ENCODE measurements around the gene ZFYVE16.
"Not testable (repeated sequence)": the region's sequence is repeated elsewhere in the genome, so short reads cannot be mapped to it uniquely, and the experiment has no call there.

The ZFYVE16 gene

DNA sequence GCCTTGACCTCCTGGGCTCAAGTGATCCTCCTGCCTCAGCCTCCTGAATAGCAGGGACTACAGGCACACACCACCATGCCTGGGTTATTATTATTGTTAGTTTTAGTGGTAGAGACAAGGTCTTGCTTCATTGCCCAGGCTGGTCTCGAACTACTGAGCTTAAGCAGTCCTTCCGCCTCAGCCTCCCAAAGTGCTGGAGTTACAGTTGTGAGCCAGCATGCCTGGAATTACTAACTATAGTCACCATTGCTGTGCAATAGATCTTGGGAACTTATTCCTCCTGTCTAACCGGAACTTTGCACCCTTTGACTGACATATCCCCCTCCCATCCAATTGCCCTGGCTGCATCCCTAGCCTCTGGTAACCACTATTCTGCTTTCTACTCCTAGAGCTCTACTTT is 83.4 kb downstream of the ZFYVE16 start:
- TF ChIP-seq Cebpa-rat (IDR thresholded peaks at IDR 0.05) = no peak
- H3K9ac ChIP-seq = no peak overlapping the region
- peaks cover 6 to 17% (median 10%) of the 10 kb centered on the region in 10 experiments; a peak in 17 of 20 replicates for H3K4me1 ChIP-seq
- no peak overlapping the region for H3K27ac ChIP-seq
- no peak overlapping the region for H3K4me3 ChIP-seq
- no peaks in the 10 kb centered on the region for H4K20me1 ChIP-seq
- H3K4me2 ChIP-seq = no peak overlapping the region
- H3K9me3 ChIP-seq (replicated peaks in 1 of 11) = no peaks in the 10 kb centered on the region
- H3K36me3 ChIP-seq = no peaks in the 10 kb centered on the region
- H3K27me3 ChIP-seq = no peaks in the 10 kb centered on the region

DNA sequence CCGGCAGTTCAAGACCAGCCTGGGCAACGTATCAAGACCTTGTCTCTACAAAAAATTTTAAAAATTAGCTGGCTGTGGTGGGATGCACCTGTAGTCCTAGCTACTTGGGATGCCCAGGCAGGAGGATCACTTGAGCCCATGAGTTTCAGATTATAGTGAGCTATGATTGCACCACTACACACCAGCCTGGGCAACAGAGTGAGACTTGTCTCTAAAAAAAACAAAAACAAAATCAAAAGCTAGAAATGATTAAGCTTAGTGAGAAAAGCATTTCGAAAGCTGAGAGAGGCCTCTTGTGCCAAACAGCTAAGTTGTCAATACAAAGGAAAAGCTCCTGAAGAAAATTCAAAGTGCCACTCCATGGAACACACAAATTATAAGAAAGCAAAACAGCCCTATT is 84.9 kb downstream of the ZFYVE16 start:
- no peak overlapping the region for H3K4me2 ChIP-seq
- TF ChIP-seq Cebpa-rat (IDR thresholded peaks at IDR 0.05) = no peak
- H3K27me3 ChIP-seq = no peaks in the 10 kb centered on the region
- no peak overlapping the region for H3K27ac ChIP-seq
- no peaks in the 10 kb centered on the region for H3K9me3 ChIP-seq (replicated peaks in 1 of 11)
- H3K36me3 ChIP-seq = no peaks in the 10 kb centered on the region
- H3K4me3 ChIP-seq = no peak overlapping the region
- H3K9ac ChIP-seq = no peak overlapping the region
- no peaks in the 10 kb centered on the region for H4K20me1 ChIP-seq
- peaks cover 0 to 7% (median 4%) of the 10 kb centered on the region in 10 experiments; a peak in 7 of 20 replicates for H3K4me1 ChIP-seq

DNA sequence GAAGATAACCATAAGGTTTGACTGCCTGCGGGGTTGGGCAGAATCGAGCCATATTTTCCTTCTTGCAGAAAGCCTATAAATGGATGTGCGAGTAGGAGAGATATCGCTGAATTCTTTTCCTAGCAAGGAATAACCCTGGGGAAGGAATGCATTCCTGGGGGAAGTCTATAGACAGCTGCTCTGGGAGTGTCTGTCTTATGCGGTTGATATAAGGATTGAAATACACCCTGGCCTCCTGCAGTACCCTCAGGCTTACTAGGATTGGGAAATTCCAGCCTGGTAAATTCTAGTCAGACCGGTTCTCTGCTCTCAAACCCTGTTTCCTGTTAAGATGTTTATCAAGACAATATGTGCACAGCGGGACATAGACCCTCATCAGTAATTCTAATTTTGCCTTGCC is 85.6 kb downstream of the ZFYVE16 start:
- not testable (repeated sequence) for H3K36me3 ChIP-seq; H3K9me3 ChIP-seq (replicated peaks in 1 of 11); H4K20me1 ChIP-seq; H3K4me2 ChIP-seq; H3K27me3 ChIP-seq; H3K9ac ChIP-seq; H3K27ac ChIP-seq; H3K4me1 ChIP-seq; H3K4me3 ChIP-seq

DNA sequence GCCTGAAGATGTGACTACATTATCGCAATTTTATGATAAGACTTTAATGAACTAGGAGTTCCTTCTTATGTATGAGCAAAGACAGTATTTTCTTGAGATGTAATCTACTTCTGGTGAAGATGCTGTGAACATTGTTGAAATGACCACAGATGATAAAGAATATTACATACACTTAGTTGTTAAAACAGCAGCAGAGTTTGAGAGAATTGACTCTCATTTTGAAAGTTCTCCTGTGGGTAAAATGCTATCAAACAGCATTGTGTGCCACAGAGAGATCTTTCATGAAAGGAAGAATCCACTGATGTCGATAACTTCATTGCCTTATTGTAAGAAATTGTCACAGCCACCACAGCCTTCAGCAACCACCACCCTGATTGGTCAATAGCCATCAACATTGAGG is 88.0 kb downstream of the ZFYVE16 start:
- Histone ChIP-seq H4K20me1 (no peaks in the 10 kb centered on the region), H3K9ac (no peak overlapping the region), H3K27me3 (no peaks in the 10 kb centered on the region), H3K4me3 (no peak overlapping the region), H3K4me2 (no peak overlapping the region), H3K4me1 (no peaks in the 10 kb centered on the region), H3K36me3 (no peaks in the 10 kb centered on the region), H3K9me3 (replicated peaks in 1 of 11) (peaks cover 0 to 10% (median 5%) of the 10 kb centered on the region in 11 experiments; a peak in 4 of 22 replicates), H3K27ac (no peak overlapping the region)
- no peak for TF ChIP-seq Cebpa-rat (IDR thresholded peaks at IDR 0.05)

DNA sequence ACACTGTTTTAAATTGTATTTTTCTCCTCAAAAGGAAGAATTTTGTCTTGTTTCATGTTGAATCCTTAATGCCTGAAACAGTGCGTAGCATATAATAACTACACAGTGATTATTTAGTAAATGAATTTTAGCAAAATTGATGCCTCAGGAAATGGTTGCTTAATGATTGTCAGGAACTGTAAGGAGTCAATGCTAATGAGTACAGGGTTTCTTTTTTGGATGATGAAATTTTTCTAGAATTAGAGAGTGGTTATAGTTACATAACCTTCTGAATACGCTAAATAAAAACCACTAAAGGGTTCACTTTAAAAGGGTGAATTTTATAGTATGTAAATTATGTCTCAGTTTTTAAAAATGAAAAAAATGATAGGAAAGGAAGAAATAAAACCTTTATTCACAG is 94.9 kb downstream of the ZFYVE16 start:
- H3K4me1 ChIP-seq = peaks cover 19 to 27% (median 26%) of the 10 kb centered on the region in 10 experiments
- H3K27me3 ChIP-seq = no peaks in the 10 kb centered on the region
- H3K36me3 ChIP-seq = peaks cover 0 to 11% (median 0%) of the 10 kb centered on the region in 11 experiments; a peak in 1 of 22 replicates
- H3K9ac ChIP-seq = no peak overlapping the region; a peak in 1 of 22 replicates
- no peak for TF ChIP-seq Cebpa-rat (IDR thresholded peaks at IDR 0.05)
- H3K4me2 ChIP-seq = peak overlapping the region; percentile 40 to 78 (median 71); a peak in 17 of 22 replicates
- no peak overlapping the region for H3K4me3 ChIP-seq
- H3K9me3 ChIP-seq (replicated peaks in 1 of 11) = peaks cover 0 to 19% (median 7%) of the 10 kb centered on the region in 11 experiments; a peak in 9 of 22 replicates
- no peaks in the 10 kb centered on the region for H4K20me1 ChIP-seq
- peak overlapping the region in 4 of 11 experiments; percentile 8 to 56 (median 50); a peak in 8 of 22 replicates for H3K27ac ChIP-seq

DNA sequence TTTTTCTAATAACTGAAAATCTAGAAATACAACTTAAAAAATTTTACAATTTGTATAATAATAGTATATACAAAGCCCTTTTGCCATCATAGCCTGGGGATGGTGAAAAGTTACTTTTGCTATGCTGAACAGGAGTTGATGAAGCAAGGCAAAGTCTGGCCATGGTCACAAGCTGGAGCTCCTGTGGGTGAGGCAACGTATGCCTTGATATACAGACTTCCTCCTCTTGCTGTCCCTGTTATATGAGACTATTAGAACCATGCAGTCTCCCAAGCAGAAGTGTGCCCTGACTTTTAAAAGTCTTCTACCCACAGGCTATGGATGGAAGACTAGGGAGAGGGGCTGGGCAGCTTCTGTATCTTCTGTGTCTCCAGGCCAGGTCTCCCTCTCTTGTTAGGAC is 95.8 kb downstream of the ZFYVE16 start:
- Histone ChIP-seq H4K20me1 (no peaks in the 10 kb centered on the region), H3K9me3 (replicated peaks in 1 of 11) (peaks cover 0 to 19% (median 7%) of the 10 kb centered on the region in 11 experiments; a peak in 9 of 22 replicates), H3K4me3 (peak overlapping the region in 1 of 10 experiments; percentile 13; a peak in 3 of 20 replicates), H3K4me2 (peak overlapping the region; percentile 40 to 78 (median 71)), H3K27ac (peak overlapping the region in 9 of 11 experiments; percentile 0 to 56 (median 45); a peak in 16 of 22 replicates), H3K4me1 (peaks cover 19 to 27% (median 26%) of the 10 kb centered on the region in 10 experiments), H3K27me3 (no peaks in the 10 kb centered on the region), H3K9ac (peak overlapping the region in 2 of 11 experiments; percentile 2 to 38; a peak in 3 of 22 replicates), H3K36me3 (peaks cover 0 to 11% (median 0%) of the 10 kb centered on the region in 11 experiments; a peak in 1 of 22 replicates)
- TF ChIP-seq Cebpa-rat (IDR thresholded peaks at IDR 0.05) = 0 out of 22 replicates have a peak, but pooled peaks of 1 of the 11 experiments have one; percentile 20

DNA sequence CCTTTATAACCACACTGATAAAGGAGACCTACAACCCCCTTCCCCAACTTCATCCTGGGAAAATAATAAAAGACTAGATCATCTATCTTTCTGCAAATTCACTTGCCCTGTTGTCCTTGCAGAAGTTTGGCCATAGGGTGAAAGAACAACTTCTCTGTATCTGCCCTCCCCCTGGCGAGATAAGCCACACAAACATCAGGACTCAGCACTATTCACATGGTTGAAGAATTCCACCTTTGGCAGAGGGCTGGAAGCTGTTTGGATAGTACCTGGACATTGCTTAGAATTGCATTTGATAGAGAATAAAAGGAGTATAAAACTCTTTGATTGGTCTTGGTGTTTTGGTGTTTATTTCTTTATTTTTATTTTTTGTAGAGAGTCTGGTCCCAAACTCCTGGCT is 97.0 kb downstream of the ZFYVE16 start:
- Histone ChIP-seq H3K36me3 (peaks cover 0 to 11% (median 0%) of the 10 kb centered on the region in 11 experiments; a peak in 2 of 22 replicates), H3K9ac (no peak overlapping the region), H3K4me1 (peaks cover 19 to 27% (median 26%) of the 10 kb centered on the region in 10 experiments), H3K4me2 (peak overlapping the region in 10 of 11 experiments; percentile 40 to 78 (median 71); a peak in 17 of 22 replicates), H3K27me3 (no peaks in the 10 kb centered on the region), H3K4me3 (no peak overlapping the region), H3K9me3 (replicated peaks in 1 of 11) (peaks cover 0 to 18% (median 7%) of the 10 kb centered on the region in 11 experiments; a peak in 9 of 22 replicates), H3K27ac (no peak overlapping the region; a peak in 1 of 22 replicates), H4K20me1 (no peaks in the 10 kb centered on the region)
- no peak for TF ChIP-seq Cebpa-rat (IDR thresholded peaks at IDR 0.05)

DNA sequence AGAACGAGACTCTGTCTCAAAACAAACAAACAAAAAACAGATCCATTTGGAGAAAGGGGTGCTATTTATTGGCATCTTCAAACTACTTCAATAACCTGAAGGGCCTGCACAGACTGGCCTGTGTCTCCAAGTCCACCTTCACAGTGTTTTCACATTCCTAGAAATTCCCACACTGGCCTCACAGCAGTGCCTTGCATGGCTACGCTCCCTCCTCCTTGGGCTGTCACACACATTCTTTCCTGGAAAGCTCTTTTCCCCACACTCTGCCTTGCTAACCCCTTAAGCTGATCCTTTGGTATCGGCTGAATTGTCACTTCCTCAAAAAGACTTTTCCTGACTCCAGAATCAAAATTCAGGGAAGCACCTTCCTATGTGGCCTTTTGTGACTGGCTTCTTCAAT is 99.8 kb downstream of the ZFYVE16 start:
- no peaks in the 10 kb centered on the region for H4K20me1 ChIP-seq
- no peak for TF ChIP-seq Cebpa-rat (IDR thresholded peaks at IDR 0.05)
- no peak overlapping the region for H3K9ac ChIP-seq
- H3K4me3 ChIP-seq = no peak overlapping the region
- H3K4me1 ChIP-seq = peaks cover 19 to 23% (median 23%) of the 10 kb centered on the region in 10 experiments
- H3K4me2 ChIP-seq = no peak overlapping the region
- peaks cover 0 to 8% (median 4%) of the 10 kb centered on the region in 11 experiments; a peak in 6 of 22 replicates for H3K9me3 ChIP-seq (replicated peaks in 1 of 11)
- H3K27me3 ChIP-seq = no peaks in the 10 kb centered on the region
- H3K27ac ChIP-seq = no peak overlapping the region
- peaks cover 0 to 16% (median 0%) of the 10 kb centered on the region in 11 experiments; a peak in 3 of 22 replicates for H3K36me3 ChIP-seq

DNA sequence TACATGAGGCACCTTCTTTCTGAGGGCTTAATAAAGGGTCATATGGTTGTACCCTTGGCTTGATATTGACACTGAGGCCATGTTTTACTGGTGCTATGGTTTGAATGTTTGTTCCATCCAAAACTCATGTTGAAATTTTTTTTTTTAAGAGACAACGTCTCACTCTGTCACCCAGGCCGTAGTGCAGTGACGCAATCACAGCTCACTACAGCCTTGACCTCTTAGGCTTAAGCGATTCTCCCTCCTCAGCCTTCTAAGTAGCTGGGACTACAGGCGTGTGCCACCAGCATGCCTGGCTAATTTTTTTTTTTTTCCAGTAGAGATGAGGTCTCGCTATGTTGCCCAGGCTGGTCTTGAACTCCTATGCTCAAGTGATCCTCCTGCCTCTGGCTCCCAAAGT is 101.0 kb downstream of the ZFYVE16 start:
- H3K4me2 ChIP-seq = no peak overlapping the region

More for the DNA sequence above, 101.0 kb downstream of the ZFYVE16 start:
- no peak overlapping the region for H3K27ac ChIP-seq
- H3K27me3 ChIP-seq = no peaks in the 10 kb centered on the region
- no peak overlapping the region for H3K9ac ChIP-seq
- H4K20me1 ChIP-seq = no peaks in the 10 kb centered on the region
- peaks cover 0 to 8% (median 4%) of the 10 kb centered on the region in 11 experiments; a peak in 6 of 22 replicates for H3K9me3 ChIP-seq (replicated peaks in 1 of 11)
- H3K4me1 ChIP-seq = peaks cover 9 to 12% (median 11%) of the 10 kb centered on the region in 10 experiments
- H3K36me3 ChIP-seq = peaks cover 0 to 26% (median 0%) of the 10 kb centered on the region in 11 experiments; a peak in 3 of 22 replicates
- TF ChIP-seq Cebpa-rat (IDR thresholded peaks at IDR 0.05) = peak in 2 of 11 experiments; percentile 32 to 52; a peak in 2 of 22 replicates
- no peak overlapping the region for H3K4me3 ChIP-seq
